Inflammatory macrophage treated with lipopolysaccharide for 4 hours (primary cell): ENCODE data around the gene CARNS1.

Experiments used
- DNase-seq: peaks from one replicate; pipeline ENCODE4 v3.0.0-alpha.2; 2020

Gene CARNS1

DNA sequence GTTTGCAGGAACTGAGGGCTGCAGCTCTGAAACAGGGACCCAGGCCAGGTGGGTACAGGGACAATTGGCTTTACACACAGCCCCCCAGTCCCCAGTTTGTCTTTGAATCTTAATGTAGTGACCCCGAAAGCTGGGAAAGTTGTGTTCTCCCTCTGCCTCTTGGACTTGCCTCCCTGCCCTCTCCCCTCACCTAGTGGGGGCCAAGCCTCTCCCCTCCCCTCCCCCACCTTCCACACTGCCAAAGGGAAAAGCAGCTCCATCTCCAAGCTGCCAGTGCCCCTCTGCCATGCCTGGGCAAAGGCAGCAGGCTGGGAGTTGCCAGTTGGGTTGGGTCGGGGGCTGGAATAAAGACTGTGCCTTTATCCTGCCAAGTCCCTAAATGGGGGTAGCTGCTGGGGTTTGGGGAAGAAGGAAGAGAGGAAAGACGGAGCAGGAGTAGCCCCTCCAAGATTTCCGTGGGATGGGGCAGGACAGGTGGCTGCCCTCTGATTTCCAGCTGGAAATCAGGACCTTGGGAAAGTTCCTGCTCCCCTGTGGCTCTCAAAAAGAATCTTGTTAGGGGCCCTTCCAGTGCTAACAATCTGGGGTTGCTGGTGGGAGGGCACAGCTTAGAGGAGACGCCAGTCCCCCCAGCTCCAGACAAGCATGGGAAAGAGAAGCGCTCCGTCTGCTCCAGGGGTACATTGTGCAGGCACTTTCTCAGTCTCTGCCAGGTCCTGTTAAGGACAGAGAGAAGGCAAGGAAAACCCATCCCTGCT, 39.2 kb upstream of the CARNS1 start:
- no peak for DNase-seq

DNA sequence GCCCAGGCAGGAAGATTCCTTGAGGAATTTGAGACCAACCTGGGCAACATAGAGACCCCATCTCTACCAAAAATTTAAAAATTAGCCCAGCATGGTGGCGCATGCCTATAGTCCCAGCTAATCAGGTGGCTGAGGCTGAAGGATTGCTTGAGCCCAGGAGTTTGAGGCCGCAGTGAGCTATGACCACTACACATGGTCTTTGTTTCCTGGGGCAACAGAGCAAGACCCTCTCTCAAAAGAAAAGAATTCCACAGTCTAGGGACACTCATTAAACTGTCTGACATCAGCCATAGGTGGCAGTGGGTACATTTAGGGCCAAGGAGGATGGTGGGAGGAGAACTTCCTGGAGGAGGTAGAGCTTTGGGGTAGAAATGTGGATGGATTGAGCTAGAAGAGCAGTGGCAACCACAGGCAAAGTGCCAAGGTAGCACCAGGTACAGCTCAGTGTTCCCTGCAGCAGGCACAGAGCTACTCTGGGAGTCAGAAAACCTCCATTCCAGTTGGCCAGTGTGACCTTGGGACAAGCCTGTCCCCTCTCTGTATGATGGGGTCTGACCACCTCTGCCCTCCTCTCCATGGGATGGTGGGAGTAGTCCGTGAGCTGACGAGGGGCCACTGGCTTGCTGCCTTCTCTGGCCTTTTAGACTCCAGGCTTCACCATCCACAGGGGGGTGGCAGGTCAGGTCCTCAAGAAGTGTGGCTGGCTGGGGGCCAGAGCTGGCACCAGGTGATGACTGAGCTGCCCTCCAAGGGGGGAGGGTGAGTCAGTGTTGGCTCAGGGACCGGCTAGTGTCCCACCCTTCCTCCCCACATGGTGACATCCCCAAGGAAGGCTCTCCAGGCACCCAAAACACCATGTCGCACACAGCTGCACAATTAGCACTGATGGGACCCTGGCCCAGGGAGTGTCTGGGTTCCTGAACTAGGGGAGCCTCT, 38.3 kb upstream of the CARNS1 start:
- DNase-seq: no peak

DNA sequence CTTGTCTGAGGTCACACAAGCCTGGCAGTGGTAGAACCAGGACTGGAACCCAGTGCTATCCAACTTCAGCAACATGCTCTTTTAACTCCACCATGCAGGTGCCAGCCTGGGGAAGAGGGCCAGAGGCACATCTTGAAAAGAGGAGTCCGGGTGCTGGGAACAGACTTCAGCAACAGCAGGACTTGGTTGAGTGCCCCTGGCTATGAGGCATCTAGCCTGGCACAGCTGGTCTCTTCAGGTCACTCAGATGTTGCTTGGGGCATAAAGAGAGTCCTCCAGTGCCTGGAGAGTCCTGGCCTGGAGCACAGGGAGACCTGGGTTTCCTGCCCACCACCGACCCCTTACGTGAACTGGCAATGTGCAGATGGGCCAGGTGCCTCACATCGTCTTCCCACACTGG, 36.9 kb upstream of the CARNS1 start:
- no peak for DNase-seq

DNA sequence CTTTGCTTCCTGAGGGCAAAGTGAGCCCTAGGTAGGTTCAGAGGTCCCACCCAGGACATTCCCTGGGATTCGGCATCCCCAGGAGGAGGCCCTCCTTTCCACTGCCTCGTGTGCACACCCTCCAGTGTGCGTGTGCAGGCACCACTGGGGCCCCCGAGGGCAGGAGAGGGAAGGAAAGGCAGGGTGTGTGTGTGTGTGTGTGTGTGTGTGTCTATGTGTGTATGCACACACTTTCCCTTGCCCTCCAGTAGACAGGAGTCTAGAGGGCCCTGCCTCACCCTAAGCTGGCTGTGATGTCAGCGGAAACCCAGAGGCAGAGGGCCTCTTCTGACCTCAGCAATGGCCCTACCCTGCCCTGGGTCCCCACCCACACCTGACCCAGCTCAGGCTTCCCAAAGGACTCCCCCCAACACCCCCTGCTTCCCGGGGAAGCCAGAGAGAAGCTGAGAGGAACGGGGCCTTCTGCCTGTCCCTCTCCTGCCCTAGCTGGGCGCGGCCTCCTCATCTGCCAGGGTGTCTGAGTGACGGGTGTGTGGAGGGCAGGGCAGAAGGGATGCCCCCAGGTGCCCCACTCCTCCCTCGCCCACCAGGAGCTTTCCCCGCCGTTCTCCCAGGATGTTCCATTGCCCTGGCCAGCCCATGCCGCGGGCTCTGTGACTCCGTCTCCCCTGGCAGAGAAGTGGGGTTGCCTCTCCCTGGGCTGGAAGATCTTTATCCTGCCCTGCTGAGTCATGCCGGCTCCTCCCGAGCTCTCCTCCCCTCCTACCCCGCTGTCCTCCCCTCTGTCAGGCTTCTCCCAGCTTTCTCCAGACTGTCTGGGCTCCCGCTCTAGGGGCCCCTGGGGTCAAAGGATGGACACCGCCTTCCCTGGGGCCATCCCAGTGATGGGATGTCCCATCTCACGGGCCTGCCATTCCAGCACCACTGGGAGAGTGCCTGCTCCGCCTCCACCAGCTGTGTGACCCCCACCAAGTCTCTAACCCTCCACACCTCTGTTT, 36.1 kb upstream of the CARNS1 start:
- DNase-seq: peak; percentile 25

DNA sequence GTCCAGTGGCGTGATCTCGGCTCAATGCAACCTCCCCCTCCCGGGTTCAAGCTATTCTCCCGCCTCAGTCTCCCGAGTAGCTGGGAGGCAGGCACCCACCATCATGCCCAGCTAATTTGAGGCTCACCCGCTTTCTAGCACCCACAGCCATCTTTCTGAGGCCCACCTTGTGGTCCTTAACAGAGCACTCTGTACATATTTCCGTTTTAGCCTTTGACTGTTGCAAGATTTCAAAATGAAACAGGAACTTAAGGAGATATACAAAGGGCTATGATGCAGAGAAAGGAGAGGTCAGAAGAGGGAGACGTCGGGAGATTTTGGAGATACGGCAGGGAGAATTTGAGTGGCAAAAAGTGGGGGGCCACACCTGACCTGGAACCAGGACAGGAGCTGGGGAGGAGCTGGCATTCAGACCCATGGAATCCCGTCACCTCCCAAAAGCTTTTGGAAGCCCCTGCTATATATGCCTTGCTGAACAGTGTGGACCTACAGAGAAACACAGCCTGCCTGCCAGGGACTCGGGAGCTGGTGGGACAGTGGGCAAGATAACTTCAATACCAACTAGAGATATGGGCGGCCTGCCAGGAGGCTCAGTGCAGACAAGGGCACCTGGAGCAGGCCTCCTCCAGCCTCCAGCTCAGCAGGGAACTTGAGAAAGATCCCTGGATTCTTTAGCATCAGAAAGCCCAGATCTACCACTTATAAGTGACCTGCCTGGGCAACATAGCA, 34.1 kb upstream of the CARNS1 start:
- peak; percentile 81 for DNase-seq

DNA sequence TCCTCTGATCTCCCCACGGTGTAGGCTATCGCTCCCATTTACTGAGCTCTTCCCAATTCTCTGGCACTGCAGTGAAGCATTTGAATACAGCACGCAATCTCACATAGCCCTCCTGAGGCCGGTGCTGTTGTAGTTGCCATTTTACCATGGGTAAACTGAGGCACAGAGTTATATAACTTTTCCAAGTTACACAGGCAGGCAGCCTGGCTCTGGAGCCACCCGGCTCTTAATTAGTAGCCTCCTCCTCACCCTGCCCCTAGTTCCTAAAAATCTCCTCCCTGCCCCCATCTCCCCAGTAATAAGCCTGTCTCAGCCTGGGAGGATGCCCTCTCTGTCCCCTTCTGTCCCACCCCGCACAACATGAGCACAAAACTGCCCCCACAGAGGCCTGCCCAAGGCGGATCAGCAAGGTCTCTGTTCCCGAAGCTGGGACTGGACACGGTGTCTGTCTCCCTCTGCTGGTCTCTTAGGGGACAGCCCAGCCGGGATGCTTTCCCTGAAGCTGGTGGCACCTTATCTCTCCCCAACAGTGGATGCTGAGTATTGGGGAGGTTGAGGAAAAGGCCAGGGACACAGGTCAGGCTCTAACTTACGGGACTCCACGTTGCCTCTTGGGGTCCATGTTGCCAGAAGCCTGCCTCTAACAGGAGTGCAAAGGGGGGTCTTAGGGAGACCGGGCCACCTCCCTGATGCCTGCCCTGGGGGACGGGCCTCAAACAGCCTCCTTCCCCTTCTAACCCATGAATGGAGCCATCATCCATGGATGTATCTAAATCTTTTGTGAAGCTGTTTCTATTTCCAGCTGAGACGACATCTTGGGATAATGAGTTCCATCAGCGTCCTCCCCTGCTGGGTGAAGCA, 33.0 kb upstream of the CARNS1 start:
- peak; percentile 74 for DNase-seq

DNA sequence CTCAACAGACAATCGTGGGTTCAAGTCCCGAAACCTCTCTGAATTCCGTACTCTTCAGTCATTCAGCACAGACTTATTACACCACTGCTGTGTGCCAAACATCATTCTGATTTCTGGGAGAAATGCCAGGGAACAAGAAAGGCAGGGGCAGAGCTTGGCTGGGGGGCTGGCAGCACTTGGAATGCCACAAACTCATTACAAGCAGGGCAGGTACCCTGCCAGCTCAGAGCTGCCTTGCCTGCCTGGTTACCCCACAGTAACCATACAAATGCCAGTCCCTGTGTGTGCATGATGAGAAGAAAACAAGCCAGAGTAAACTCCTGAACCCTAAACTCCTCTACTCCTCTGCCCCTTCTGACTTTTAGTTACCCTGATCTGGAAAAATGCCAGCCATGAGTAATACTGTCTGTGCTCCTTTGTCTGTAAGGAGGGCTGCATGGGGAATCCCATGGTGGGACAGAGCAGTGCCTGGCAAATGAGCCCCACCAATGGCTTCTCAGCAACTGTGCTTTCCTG, 30.6 kb upstream of the CARNS1 start:
- DNase-seq: no peak

DNA sequence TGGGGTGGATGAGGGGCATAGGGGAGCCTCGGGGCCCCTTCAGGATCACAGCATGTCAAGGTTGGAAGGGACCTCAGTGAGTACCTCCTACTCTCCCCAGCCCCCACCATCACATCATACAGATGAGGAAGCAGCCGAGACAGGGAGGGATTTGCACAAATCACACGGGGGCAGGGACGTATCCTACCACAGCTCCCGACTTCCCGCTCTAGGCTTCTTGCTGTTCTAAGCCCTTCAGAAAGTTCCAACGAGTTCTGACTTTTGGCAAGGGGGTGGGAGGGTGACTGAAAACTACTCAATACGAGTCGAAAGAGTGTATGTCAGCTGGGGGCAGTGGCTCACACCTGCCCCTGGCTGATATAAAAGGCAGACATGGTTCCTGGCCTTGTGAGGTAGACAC, 28.4 kb upstream of the CARNS1 start:
- peak; percentile 51 for DNase-seq

DNA sequence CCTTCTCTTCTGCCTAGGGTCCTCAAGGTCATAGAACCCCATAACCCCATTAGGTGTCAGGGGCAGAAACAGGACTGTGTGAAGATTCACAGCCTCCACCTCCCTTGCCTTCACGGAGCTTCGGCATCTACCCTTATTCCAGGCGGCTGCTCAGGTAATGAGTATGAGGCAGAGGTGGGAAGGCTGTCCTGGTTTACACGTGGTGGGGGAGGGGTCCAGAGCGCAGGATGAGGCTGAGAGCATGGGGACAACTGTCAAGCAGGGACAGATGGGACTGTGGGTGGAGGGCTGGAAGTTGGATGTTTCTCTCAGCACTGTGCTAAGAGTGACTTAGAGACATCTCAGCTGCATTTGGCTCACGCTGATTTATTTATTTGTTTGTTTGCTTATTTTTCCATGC, 28.0 kb upstream of the CARNS1 start:
- no peak for DNase-seq

DNA sequence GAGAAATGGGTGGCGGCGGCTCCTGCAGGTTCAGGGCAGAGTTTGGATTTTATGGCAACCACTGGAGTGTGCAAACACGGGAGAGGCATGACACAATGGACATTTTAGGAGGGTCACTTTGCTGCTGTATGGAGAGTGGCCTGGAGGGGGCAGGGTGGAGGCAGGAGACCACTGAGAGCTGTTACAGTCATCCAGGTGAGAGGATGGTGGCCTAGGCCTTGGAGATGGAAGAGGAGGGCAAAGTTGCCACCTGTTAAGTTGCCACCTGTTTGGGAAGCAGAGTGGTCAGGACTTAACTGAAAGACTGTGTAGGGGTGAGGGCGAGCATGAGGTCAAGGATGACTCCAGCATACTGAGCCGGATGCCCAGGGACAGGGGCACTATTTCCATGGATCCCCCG, 26.0 kb upstream of the CARNS1 start:
- no peak for DNase-seq

DNA sequence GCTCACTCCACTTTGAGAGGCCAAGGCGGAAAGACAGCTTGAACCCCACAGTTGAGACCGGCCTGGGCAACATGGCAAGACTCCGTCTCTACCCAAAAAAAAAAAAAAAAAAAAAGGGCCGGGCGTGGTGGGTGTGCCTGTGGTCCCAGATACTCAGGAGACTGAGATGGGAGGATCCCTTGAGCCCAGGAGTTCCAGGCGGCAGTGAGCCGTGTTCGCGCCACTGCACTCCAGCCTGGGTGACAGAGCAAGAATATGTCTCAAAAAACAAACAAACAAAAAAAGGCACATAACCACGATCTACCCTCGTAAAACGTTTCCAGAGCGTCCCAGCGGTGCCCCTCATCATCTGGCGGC, 24.6 kb upstream of the CARNS1 start:
- no peak for DNase-seq

DNA sequence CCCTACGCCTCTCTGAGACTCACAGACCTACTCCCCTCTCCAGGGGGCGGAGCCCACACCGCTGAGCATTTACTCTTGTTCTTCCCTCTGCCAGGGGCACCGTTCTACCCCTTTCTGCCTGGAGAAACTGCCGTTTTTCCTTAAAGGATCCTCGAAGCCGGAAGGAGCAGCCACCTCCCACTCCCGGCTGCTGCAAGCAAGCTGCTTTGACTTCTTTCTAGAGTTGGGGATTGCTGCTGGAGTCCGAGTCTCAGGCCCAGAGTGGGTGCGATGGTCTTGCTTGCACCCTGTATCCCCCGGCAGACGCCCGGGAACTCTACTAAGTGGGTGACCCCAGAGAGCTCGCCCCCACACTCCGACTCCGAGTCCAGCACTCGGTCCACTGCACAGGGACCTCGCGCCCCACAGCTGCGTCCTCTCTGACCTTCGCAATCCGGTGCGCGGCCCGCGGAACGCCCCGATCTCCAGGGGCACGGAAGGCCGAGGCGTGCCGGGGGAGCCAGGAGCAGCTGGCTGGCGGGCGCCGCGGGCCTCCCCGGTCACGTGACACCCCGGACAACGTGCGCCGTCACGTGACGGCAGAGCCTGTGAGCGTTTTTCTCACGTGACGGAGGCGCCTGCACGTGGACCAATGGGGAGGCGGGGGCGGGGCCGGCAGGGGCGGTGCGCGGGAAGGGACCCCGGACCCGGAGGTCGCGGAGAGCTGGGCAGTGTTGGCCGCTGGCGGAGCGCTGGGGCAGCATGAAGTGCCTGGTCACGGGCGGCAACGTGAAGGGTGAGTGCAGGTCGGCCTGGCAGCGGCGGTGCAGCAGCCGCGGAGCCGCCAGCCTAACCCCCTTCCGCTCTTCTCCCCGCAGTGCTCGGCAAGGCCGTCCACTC, 23.9 kb upstream of the CARNS1 start, which contains the start of gene RAD9A:
RAD9A (plus strand) TSS at position 683 of the 879 bp plus-strand sequence; CDS start at position 742, 59 bp downstream.
- DNase-seq: peak; percentile 96

DNA sequence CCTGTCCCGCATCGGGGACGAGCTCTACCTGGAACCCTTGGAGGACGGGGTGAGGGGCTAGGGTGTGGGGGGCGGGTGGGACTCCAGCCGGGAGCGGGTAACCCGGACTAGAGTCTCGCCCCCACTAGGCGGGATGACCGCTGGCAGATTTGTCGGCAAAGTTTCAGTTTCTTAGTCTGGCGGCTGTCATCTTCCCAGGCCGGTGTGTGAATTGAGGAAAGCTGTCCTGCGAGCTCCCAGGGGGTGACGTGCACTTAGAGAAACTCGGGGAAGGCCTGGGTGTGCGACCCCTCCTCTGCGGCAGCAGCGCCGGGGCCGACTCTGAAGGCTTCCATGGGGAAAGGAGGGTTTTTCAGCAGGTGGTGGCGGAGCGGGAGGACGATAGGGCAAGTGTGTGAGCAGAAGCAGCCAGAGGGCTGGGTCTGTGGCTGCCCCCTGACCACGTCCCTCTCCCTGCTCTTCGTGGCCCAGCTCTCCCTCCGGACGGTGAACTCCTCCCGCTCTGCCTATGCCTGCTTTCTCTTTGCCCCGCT, 23.2 kb upstream of the CARNS1 start:
- peak; percentile 57 for DNase-seq

DNA sequence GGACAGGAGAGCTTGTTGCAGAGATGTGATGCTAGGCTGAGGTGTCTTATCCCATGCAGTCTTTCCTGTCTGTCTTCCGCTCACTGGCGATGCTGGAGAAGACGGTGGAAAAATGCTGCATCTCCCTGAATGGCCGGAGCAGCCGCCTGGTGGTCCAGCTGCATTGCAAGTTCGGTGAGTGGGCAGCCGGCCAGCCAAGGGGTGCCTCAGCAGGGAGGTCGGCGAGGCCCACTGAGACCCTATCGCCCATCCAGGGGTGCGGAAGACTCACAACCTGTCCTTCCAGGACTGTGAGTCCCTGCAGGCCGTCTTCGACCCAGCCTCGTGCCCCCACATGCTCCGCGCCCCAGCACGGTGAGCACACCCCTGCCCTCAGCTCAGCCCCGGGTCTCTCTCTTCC, 22.0 kb upstream of the CARNS1 start:
- no peak for DNase-seq

DNA sequence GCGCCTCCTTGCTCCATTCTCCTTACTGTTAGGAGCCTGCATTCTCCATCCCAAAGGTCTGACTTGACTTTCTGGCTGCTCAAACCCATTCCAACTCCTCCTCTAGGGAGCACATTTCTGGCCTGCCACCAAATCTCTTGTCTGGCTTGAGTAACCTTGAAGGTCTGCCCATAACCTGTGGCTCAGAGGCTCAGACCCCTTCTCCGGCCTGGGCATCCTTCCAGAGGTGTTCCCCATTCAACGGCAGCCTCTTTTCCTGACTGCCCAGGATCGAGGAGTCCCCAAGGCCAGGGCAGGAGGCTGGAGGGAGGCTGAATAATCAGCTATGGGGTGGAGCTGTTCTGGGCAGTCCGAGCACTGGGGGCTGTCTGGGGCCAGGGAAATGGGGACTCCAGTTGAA, 21.5 kb upstream of the CARNS1 start:
- no peak for DNase-seq

DNA sequence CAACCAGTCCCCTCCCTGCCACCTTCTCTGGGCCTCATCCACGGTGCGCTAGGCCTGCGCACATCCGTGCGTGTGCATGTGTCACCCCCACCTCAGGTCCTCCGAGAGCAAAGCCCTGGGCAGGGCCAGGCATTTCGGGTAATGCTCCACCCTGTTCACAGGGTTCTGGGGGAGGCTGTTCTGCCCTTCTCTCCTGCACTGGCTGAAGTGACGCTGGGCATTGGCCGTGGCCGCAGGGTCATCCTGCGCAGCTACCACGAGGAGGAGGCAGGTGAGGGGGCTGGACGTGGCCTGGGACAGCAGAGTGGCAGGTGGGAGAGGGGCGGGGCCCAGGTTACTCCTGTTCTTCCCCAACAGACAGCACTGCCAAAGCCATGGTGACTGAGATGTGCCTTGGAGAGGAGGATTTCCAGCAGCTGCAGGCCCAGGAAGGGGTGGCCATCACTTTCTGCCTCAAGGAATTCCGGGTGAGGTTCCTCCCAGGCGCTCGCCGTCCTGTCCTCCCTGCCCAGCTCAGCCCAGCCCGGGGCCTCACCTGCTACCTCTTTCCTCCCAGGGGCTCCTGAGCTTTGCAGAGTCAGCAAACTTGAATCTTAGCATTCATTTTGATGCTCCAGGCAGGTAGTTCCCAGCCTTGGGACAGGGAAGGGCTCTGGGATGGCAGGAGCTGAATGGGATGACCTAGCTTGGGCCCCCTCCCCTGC, 19.8 kb upstream of the CARNS1 start:
- DNase-seq: no peak

DNA sequence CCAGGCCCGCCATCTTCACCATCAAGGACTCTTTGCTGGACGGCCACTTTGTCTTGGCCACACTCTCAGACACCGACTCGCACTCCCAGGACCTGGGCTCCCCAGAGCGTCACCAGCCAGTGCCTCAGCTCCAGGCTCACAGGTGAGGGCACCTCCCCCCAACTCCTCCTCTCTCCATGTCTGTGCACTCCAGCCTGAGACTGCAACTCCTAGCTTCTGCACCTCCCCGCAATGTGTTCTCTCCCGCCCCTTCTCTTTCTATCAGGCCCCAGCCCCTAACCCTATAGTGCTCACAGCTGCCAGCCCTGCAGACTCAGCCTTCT, 19.3 kb upstream of the CARNS1 start:
- DNase-seq: no peak

DNA sequence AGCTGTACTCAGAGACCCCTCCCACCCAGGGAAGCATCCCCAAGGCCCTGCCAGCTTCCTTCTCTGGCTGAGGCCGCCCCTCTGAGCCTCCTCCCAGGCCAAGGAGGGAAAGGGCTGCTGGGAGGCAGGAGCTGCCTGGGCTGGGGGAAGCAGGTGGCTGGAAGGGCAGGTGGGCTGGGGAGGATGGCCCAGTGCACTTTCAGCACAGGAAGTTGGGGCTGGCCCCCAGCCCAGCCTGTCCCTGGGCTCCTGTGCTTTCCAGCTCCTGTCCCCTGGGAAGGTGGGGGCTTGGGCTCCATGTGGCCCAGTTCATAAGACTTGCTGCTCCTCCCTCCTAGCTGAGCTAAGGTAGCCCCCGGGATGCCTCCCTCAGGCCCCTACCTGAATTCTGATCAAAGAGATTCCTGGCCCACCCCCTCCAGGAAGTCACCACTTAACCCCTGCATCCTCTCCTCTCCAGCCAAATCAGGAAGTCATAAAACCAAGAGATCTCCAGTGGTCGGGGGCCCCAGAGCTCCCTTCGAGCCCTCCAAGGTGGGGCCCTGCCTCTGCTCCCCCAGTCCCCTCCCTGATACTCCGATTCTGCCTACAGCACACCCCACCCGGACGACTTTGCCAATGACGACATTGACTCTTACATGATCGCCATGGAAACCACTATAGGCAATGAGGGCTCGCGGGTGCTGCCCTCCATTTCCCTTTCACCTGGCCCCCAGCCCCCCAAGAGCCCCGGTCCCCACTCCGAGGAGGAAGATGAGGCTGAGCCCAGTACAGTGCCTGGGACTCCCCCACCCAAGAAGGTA, 18.7 kb upstream of the CARNS1 start:
- DNase-seq: no peak
